Measurements from ENCODE around the gene AQP9.

The AQP9 gene

GRCh38 chr15:58141894-58142293, 3.7 kb downstream of the AQP9 start:
- DNase-seq, result no peak

- DNase-seq, result no peak
Observed at GRCh38 chr15:58142827-58143461, 4.8 kb downstream of the AQP9 start.

DNA sequence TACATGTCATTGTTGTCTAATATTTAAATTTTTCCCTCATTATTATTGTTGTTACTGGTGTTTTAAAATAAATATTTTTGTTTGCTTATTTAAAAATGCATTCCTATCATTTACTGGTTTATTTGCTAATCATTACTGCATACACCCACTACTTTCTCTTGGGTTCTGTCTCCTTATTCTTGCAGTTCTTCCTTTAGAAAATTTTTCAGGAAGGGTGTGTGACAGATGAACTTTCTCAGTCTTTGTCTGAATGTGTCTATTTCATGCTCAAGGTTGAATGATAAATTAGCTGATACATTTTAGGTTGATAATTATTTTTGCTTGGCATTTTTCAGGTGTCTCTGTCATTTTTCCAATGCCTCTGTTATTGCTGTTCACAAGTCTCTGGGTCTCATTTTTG, 7.4 kb downstream of the AQP9 start:
- DNase-seq, result no peak

DNA sequence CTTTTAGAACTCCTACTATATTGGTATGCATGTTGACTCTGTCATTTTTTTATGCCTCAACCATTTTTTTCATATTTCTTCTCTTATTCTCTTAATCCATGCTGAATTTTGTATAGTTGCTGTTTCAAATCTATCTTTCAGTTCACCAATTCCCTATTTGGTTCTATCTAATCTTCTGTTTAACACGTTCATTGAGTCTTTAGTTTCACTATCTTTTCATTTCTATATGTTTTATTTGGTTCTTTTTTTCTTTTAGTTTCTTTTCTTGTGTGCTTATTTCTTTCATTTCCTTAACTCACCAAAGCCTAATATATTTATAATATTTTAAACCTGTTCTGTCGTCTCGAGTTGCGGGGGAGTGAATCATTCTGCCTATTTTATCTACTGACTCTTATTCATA, 8.0 kb downstream of the AQP9 start:
- DNase-seq, result no peak

- DNase-seq, result peak; percentile 51
Observed at GRCh38 chr15:58146749-58147148, 8.6 kb downstream of the AQP9 start.

GRCh38 chr15:58147171-58147611, 9.0 kb downstream of the AQP9 start:
- DNase-seq, result peak; percentile 51

DNA sequence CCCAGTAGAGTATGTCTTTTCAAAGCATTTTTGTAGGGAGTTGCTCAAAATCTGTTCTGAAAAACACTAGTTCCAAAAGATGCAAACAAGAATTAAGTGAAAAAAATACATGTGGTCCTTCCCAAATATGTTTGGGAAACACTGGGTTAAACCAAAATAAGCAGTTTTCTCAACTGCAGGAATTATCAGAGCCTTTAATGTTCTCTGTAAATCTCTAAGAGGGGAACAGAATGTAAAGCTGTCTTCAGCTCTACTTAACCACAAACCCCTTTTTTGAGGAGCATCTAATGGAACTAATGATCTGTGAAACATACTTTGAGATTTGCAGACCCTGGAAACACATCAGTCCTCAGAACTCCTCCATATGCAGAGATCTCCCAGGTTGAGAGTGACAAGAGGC, 9.9 kb downstream of the AQP9 start:
- no peak for DNase-seq

DNA sequence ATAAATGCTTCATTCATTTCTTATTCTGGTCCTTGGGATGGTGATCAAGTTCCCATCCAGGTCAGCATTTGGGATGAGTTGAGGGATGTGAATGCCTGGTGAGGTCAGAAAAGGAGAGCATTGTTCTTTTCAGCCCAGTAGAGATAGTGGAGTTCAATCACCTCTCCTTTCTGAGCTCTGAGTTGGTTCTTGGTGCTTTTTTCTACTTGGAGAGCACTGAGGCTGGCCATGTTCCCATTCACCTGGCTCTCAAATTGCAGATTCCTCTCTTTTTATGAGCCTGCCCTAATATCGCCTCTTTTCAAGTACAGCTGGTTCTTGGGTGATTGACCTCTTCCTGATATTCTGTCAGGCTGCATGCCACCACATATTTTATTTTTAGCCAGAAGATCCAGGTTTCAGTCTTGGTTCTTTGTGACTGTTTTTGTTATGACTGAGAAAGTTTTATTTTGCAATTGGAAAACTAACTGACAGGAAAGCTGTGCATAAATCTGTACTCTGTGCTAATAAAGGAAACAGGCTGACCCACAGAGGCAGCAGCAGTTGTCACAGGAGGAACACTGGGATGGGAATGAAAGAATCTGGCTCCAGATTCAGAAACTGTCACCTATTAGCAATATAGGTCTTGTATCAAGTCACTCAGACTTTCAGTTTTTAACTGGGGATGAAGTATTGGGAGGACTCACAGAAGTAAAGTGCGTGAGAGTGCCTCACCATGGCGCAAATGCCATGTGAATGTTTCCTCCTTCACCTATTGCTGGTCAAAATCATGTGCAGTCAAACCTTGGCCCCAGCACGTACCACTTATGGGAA, 10.7 kb downstream of the AQP9 start:
- DNase-seq, result no peak

- no peak for DNase-seq
Observed at GRCh38 chr15:58154769-58155168, 16.6 kb downstream of the AQP9 start.

- DNase-seq, result no peak
Observed at GRCh38 chr15:58159827-58160386, 21.7 kb downstream of the AQP9 start.

DNA sequence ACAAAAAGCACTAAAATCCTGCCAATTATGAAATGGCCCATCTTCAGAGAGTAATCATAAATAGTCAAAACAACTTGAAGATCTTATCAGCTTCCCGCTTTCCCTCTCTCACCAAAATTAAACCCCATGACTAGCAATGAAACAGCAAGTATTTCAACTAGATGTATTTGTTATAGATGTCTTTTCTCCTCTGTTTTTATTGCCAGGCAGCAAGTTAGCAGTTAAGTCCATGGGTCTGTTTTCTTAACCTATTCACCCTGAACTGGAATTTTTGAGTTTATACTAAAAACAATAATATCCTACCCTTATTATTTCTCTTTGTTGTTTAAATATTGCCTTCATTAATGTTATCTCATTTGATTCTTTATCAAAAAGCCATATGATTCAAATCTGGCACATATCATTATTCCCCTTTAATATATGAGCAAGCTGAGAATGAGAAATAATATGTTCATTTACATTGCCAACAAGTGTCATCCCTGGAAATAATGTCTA, 23.3 kb downstream of the AQP9 start:
- no peak for DNase-seq

DNA sequence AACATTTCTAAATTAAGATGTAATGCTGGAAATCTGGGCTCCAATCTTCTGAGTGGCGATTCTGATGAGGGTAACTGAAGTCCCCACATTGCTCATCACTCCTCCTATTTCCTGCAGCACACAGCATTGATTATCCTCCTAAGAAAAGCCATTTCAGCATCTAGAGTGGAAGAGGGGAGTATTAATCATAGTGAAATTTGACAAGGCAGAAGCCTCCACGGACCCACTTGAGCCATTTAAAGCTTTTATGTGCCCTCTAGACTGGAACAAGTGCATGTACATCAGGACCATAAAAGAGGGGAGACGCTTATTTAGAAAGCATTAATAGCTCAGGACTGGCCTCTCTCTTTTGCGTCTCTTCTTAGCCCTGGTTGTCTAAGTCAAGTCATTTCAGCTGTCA, 25.8 kb downstream of the AQP9 start:
- no peak for DNase-seq

GRCh38 chr15:58164926-58165325, 26.7 kb downstream of the AQP9 start:
- DNase-seq, result no peak

DNA sequence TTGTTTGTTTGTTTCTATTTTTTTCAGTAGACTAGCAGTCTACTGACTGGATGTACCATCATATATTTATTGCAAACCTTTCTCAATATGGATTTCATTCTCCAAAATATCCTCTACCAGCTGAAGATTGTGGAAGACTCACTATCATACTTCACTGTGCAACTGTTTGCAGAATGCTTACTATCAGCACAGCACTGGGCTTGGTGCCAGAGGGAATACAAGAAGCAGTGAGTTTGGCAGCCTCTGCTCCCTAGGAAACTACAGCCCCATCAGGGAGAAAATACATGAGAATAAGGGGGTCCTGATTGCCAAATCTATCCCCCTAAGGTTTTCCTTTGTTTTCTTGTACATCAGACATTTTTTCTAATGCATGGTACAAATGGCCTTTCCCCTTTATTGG, 27.5 kb downstream of the AQP9 start:
- no peak for DNase-seq

DNA sequence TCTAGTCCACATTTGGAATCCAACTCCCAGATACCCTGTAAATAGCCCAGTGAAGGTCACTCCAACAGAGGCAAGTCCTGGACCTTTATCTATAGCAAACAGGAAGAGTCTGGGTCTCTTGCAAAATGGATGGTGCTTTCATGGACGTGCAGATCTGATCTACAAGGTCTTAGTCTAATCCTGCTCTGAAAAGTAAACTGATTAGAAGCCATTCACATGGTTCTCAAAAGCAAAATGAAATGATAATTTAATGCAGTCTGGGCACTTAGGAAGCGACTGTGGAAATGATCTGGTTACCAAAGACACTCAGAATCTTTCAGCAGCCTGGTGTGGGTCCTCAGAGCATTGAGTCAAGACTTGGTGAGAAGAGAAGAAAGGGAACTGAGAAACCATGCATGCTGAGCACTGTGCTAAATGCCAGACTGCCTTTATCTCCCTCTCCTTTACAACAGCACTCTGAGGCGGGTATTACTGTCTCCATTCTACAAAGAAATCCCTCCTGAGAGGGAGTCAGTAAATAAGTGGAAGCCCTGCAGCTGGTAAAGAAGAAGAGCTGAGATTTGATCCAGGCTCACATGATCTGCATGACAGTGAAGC, 29.0 kb downstream of the AQP9 start:
- no peak for DNase-seq

GRCh38 chr15:58169934-58170333, 31.8 kb downstream of the AQP9 start:
- no peak for DNase-seq

DNA sequence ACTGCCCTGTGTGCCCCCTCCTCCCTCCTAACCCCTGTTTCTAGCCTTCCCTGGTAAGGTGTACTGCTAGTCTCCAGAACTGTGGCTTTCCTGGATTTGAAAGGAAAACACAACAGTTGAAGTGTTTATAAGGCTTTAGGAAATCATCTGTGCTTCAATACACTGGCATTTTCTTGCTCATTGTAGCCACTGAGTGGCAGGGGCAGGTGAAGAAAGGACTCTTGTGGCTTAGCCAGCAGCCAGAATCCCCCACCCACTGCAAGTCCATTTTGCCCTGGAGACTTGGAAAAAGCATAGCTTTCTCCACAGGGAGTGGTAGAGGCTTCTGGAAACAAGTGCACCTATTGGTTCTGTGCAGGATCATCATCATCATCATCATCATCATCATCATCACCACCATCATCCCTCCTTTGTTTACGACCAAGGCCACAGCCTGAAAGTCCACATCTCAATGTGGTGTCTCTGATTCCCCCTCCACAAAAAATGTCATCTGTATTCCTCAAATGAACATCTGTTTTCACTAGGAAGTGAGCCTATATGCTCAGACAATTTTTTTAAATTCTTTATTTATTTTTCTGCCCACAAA, 33.4 kb downstream of the AQP9 start:
- no peak for DNase-seq

- DNase-seq, result no peak
Observed at GRCh38 chr15:58174709-58175108, 36.5 kb downstream of the AQP9 start.

GRCh38 chr15:58175955-58176354, 37.8 kb downstream of the AQP9 start:
- DNase-seq, result no peak

DNA sequence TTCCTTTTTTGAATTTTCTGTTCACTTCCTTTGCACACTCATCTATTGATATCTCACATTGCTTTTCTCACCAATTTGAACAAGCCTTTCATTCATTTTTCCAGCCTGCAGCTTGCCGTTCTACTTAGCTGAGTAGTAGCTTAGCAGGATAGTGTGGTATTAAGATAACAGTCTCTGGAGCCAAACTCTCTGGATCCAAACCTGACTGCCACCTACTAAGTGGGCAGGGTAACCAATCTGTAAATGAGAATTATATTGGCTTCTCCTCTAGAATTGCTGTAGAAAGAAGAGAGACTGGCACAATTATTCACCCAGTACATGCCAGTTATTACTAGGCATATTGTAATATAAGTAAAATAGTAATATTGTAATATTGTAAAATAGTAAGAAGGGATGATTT, 40.5 kb downstream of the AQP9 start:
- no peak for DNase-seq

DNA sequence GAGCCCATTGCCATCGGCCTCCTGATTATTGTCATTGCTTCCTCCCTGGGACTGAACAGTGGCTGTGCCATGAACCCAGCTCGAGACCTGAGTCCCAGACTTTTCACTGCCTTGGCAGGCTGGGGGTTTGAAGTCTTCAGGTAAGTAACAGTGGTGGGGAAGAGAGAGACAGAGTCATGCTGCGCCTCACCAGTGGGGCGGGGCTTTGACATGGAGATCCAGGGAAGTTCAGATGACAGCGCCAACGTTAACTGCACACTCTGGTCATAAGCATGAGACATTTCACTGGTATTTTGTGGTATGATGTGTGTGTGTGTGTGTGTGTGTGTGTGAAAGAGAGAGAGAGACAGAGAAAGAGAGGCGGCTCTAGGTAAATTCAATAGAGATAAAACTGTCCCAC, 41.0 kb downstream of the AQP9 start:
- DNase-seq, result no peak

DNA sequence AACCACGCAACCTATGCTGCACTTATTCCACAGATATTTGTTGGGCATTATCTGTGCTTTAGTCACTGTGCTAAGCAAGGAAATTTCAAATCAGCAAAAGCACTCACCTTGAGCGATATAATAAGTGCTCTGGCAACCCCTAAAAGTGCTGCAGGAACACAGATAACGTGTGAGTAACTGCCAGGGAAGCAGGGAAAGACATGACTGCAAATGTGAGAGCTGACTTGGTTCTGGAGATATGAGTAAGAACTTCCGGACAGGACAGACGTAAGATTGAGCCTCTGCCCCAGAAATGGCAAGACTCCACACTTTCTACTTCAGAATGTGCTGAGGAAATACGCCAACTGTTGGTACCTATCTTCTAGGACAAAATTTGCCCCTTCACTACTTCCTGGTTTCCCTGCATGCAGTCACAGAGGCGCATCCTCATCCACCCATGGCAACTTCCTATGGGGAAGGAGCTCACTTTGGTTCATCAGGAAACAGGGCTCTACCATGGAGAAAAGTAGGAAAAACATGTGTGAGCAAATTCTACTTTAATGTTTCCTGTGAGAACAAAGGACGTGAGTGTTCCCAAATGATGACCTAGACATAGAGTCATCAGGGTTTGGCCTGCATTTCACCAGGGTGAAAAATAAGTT, 41.7 kb downstream of the AQP9 start:
- no peak for DNase-seq

Measured in SIG-M5 (cell line).